ENCODE results near the gene P2RX3. TPM values are rescaled to one million over a fixed set of nuclear protein-coding genes. Genes with fewer than 3 reads are reported as not detected.
A peak's percentile ranks its signal among the peaks of the same experiment; 100 is the strongest.

Gene P2RX3
- total RNA-seq, 1 experiment from 2014 or later = 0.15 TPM

GRCh38 chr11:57340039-57340615, 2.0 kb downstream of the P2RX3 start:
- Histone ChIP-seq H2BK15ac (ENCODE audit: low read depth, low read length) (no peak overlapping the region), H2BK20ac (ENCODE audit: low read depth, low read length, poor library complexity, severe bottlenecking) (no peak overlapping the region), H4K5ac (ENCODE audit: insufficient read length, low read depth, low read length) (no peak overlapping the region), H3K27ac (ENCODE audit: insufficient read length, low read depth, low read length) (no peak overlapping the region), H4K20me1 (ENCODE audit: control insufficient read depth, insufficient read depth, insufficient read length) (no peaks in the 10 kb centered on the region), H3K56ac (ENCODE audit: insufficient read length, low read depth, low read length) (no peak overlapping the region), H3K23ac (ENCODE audit: insufficient read length, low read depth, low read length) (no peak overlapping the region), H3K4ac (ENCODE audit: low read depth, low read length) (no peak overlapping the region), H4K8ac (replicated peaks; ENCODE audit: insufficient read length, low read depth, low read length) (no peak overlapping the region), H3K79me2 (ENCODE audit: insufficient read depth, low read length) (no peaks in the 10 kb centered on the region; the same call in 1 of the 2 replicates), H3T11ph (ENCODE audit: low read length) (no peak overlapping the region), H3K4me1 (ENCODE audit: insufficient read depth, low read length) (peaks cover 3% of the 10 kb centered on the region; the same call in 1 of the 2 replicates), H3K9me3 (ENCODE audit: control insufficient read depth, low read depth, low read length) (no peaks in the 10 kb centered on the region), H3K4me2 (ENCODE audit: insufficient read depth, insufficient read length, low read length) (no peak overlapping the region), H3K27me3 (ENCODE audit: insufficient read depth, low read length) (no peaks in the 10 kb centered on the region), H2BK12ac (ENCODE audit: insufficient read length, low read depth, low read length) (no peak overlapping the region), H3K14ac (ENCODE audit: insufficient read depth, low read length) (no peak overlapping the region), H3K9ac (ENCODE audit: extremely low read depth, insufficient read length, low read length) (no peak overlapping the region), H3K18ac (ENCODE audit: insufficient read length, low read depth, low read length) (no peak overlapping the region), H3K79me1 (ENCODE audit: insufficient read depth, low read depth, low read length, poor library complexity, severe bottlenecking) (no peaks in the 10 kb centered on the region), H2BK5ac (ENCODE audit: insufficient read length, low read length) (no peak overlapping the region), H3K23me2 (ENCODE audit: insufficient read length, low read depth, low read length, poor library complexity, severe bottlenecking) (peaks cover 2% of the 10 kb centered on the region), H4K91ac (ENCODE audit: insufficient read length, low read depth, low read length) (no peak overlapping the region), H2AK5ac (ENCODE audit: insufficient read length, low read length) (no peak overlapping the region), H2BK120ac (ENCODE audit: low read depth, low read length, poor library complexity, severe bottlenecking) (no peak overlapping the region), H2AFZ (ENCODE audit: low read length) (no peak overlapping the region)
- Mint-ChIP-seq H3K36me3 (ENCODE audit: insufficient read depth in 1 of 3, low read depth in 3 of 3) (no peaks in the 10 kb centered on the region; a peak in 3 of 7 replicates), H3K4me3 (no peak overlapping the region; a peak in 1 of 5 replicates), H3K27me3 (ENCODE audit: low read depth) (peaks cover 23% of the 10 kb centered on the region), H3K27ac (no peak overlapping the region), H3K9me3 (no peaks in the 10 kb centered on the region), H3K4me1 (peaks cover 48 to 57% of the 10 kb centered on the region in 2 experiments)
- TF ChIP-seq, protein P1, sequence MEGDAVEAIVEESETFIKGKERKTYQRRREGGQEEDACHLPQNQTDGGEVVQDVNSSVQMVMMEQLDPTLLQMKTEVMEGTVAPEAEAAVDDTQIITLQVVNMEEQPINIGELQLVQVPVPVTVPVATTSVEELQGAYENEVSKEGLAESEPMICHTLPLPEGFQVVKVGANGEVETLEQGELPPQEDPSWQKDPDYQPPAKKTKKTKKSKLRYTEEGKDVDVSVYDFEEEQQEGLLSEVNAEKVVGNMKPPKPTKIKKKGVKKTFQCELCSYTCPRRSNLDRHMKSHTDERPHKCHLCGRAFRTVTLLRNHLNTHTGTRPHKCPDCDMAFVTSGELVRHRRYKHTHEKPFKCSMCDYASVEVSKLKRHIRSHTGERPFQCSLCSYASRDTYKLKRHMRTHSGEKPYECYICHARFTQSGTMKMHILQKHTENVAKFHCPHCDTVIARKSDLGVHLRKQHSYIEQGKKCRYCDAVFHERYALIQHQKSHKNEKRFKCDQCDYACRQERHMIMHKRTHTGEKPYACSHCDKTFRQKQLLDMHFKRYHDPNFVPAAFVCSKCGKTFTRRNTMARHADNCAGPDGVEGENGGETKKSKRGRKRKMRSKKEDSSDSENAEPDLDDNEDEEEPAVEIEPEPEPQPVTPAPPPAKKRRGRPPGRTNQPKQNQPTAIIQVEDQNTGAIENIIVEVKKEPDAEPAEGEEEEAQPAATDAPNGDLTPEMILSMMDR (conservative IDR thresholded peaks at IDR 0.05) = peak; percentile 52
- DNase-seq = peak; percentile 74
- no CpG with 5 or more reads among the region's 12 CpGs for WGBS (ENCODE audit: extremely low coverage, insufficient read length, low lambda C conversion rate)

All from H9 (cell line).